ENCODE measurements around the gene PDLIM7. TPM values are rescaled to one million over a fixed set of nuclear protein-coding genes. Genes with fewer than 3 reads are reported as not detected.
"Not testable (repeated sequence)": the region's sequence is repeated elsewhere in the genome, so short reads cannot be mapped to it uniquely, and the experiment has no call there.

Gene PDLIM7, protein sequence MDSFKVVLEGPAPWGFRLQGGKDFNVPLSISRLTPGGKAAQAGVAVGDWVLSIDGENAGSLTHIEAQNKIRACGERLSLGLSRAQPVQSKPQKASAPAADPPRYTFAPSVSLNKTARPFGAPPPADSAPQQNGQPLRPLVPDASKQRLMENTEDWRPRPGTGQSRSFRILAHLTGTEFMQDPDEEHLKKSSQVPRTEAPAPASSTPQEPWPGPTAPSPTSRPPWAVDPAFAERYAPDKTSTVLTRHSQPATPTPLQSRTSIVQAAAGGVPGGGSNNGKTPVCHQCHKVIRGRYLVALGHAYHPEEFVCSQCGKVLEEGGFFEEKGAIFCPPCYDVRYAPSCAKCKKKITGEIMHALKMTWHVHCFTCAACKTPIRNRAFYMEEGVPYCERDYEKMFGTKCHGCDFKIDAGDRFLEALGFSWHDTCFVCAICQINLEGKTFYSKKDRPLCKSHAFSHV
- polyA plus RNA-seq (2012; ENCODE audit: insufficient read depth, insufficient read length): 43.2 TPM

DNA sequence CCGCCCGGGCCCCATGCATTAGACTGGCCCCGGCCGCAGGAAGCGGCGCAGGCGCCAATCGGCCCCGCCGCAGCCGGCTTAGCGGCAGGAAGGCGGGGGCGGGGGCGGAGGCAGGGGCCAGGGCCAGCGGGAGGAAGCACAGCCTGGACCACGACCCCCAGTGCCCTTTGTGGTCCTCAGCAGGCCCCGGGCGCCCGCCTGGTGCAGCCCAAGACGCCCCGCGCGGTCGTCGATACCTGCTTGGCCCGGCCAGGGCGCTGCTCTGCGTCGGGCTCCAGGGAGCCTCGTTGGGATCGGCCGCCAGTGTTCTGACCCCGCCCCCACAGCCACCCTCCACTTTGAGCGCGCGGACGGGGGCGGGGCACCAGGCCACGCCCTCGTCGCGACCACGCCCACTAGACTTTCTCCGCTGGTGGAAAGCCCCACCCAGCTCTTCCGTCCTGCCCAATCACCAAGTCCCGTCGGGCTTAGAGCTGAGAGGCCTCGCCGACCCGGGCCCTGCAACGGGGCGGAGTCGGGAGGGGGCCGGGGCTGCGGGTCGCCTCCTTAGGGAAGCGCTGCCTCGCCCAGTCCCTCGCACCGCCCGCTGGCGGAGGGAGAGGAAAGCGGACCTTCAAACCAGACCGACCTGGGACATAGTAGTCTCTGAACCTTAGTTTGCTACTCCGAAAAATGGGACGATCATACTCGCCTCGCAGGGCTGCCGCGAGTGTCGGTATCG, at the start of gene PDLIM7:
Gene PDLIM7, minus strand, starts transcription at position 313 of the 721 bp plus-strand sequence. CDS start 1,092 bp downstream, outside the sequence.
- peak within 1 kb of the TSS; percentile 60 for H3K4me3 ChIP-seq (ENCODE audit: low read length)
- peak; percentile 91 for DNase-seq (ENCODE audit: low read depth, low spot score)

DNA sequence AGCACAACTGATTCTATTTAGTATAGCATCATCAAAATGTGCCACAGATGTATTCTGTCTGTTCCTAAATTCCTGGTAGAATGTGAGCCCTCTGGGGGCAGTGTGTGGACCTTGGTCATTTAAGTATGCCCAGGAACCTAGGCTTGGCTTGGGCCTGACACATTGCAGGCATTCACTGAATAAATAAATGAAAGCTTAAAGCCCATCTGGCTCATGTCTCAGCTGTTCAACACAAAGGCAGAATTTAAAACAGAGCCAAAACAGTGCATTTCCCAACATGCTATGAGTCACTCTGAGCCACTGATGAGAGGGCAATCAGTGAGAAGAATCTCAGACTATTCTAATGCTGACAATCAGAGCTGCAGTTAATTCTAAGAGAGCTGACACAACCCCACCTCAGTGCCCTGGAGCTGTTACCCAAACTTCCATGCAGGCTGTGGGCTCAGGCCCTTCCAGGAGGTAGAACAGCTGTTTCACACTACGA, 48.9 kb upstream of the PDLIM7 start:
- no peak for DNase-seq (ENCODE audit: low read depth, low spot score)
- H3K4me3 ChIP-seq (ENCODE audit: low read length): no peak overlapping the region

DNA sequence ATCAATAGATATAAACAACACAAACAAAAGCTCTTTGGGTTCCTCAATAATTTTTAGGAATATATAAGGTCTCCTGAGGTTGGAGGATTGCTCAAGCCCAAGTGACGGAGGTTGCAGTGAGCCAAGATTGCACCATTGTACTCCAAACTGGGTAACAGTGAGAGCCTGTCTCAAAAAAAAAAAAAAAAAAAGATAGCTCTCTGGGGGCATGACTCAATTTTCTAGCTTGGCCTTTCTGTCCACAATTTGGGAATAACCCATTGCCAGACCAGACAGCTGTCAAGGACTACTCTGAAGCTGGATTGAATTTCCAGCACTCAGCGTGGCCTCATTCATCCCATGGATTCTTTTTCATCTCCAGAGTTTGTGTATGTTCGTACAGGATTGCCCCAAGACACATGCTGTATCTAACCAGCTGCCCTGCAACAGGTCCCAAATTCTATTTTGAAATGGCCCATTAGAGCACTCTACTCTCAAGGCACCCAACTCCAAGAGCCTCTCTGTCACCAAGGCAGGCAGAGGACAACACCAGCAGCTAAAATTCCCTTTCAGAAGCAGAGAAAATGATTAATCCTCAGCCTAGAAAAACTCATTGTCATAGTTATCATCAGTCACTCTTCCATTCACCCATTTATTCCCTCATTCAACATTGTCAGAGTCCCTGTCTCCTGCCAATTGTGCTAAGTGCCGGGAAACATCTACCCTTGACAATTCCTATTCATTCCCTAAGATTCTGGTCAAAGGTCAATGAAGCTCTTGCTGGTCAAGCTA, 48.3 kb upstream of the PDLIM7 start:
- no peak for DNase-seq (ENCODE audit: low read depth, low spot score)
- H3K4me3 ChIP-seq (ENCODE audit: low read length): no peak overlapping the region

DNA sequence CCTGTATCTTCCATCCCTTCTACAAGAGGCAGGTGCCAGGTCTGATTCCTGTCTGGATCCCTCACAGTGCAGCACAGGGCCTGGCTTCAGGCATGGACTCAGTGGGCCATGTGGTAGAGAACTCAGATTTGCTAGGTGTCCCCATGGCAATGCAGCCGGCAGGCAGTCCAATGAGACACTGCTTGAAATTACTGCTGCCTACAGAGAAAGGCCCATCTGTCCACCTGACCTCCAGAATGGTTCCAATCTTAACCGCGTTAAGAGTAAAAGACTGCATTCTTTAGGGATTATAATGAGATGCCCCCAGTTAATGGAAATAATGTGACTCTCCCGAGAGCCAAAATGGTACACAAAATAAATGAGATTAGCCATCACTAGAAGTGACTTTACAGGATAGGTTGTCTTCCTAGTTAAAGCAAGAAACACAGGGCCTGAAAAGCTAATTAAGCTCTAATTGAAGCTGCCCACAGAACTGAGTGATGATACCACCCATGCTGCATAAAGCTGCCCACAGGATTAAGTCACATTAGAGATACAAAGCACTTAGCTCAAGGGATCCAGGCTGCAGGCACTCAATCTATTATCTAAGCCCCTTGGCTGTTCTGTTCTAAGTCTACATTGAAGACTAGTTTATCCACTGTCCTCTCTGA, 45.5 kb upstream of the PDLIM7 start:
- H3K4me3 ChIP-seq (ENCODE audit: low read length): no peak overlapping the region
- DNase-seq (ENCODE audit: low read depth, low spot score): no peak

DNA sequence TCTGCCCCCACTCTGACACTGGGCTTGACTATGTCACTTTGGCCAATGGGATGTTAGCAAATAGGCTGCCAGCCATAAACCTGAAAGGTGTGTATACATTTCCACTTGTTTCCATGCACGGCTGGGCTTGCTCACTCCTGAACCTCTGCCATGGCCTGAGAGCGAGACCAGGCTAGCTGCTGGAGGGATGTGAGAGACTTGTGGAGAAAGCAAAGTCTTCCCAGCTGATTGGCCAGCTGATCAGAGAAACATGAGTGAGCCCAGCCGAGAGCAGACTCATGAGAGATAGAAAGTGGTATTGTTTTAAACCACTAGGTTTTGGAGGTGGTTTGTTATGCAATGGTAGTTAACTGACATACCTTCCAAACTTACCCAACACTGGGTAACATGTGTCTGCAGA, 43.0 kb upstream of the PDLIM7 start:
- no peak overlapping the region for H3K4me3 ChIP-seq (ENCODE audit: low read length)
- DNase-seq (ENCODE audit: low read depth, low spot score): no peak

- H3K4me3 ChIP-seq (ENCODE audit: low read length): no peak overlapping the region
- no peak for DNase-seq (ENCODE audit: low read depth, low spot score)
Measured at GRCh38 chr5:177539411-177539810, 42.0 kb upstream of the PDLIM7 start.

DNA sequence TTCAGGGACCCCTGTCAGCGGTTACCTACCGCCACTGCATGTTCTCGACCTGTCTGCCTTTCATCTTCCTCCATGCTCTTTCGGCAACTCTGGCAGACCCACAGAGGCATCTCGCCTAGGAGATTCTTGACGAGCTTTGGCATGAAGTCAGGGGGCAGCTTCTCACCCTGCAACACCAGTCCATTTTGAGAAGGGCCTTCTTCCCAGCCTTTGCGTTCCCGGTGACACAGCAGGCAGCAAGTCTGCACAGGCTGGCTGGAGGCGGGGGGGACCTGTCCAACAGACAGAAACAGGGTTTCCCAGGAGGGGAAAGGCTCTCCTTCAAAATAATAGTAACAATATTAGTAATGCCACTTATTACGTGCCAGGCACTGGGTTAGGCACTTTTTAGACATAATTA, 41.5 kb upstream of the PDLIM7 start:
- no peak overlapping the region for H3K4me3 ChIP-seq (ENCODE audit: low read length)

DNA sequence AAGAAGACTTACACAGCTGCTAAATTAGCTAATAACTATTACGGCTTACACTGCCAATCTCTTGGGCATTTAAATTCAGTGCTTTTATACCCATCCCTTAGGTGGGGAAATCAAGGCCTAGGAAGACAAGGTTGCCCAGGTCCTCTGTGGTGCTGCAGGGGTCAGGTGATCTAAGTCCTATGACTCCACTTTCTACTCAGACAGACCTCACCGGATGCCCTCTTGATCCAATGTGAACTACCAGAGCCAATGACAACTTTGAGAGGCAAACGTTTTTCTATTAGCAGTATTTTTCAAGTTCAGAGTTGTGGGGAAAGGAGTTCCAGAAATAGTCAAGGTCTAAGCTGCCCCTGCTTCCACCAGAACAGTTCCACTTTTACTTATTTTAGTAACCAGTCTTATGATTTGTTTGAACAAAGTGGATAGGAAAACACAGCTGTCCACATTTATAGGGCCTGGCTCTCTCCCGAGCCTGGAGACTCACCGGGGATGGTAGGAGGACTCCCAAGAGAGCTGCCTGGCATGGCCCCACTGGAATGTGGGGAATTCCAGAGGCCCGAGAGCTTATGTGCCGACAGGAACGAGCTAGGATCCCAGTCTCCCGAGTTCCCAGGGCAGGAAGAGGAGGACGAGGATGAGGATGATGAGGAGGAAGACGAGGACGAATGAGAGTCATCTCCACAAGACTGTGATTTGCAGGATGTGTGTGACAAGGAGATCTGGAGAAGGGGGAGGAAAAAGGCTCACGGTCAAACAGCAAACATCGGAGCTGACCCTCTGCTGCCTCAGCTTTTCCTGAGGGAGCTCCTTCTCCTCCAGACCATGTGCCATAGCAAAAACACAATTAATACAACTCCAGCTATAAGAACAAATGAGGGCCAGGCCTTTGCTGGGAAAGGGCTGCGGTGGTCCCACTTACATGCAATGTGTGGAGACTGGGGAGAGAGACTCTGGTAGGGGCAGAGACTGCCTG, 40.3 kb upstream of the PDLIM7 start:
- H3K4me3 ChIP-seq (ENCODE audit: low read length): no peak overlapping the region
- DNase-seq (ENCODE audit: low read depth, low spot score): no peak

More for the DNA sequence above, 41.5 kb upstream of the PDLIM7 start:
- no peak for DNase-seq (ENCODE audit: low read depth, low spot score)

- H3K4me3 ChIP-seq (ENCODE audit: low read length): no peak overlapping the region
- no peak for DNase-seq (ENCODE audit: low read depth, low spot score)
Measured at GRCh38 chr5:177536386-177536785, 39.0 kb upstream of the PDLIM7 start.

GRCh38 chr5:177535125-177535524, 37.7 kb upstream of the PDLIM7 start:
- no peak overlapping the region for H3K4me3 ChIP-seq (ENCODE audit: low read length)
- DNase-seq (ENCODE audit: low read depth, low spot score): no peak

GRCh38 chr5:177534433-177534832, 37.0 kb upstream of the PDLIM7 start:
- not testable (repeated sequence) for DNase-seq (ENCODE audit: low read depth, low spot score); H3K4me3 ChIP-seq (ENCODE audit: low read length)

- no peak for DNase-seq (ENCODE audit: low read depth, low spot score)
- no peak overlapping the region for H3K4me3 ChIP-seq (ENCODE audit: low read length)
Measured at GRCh38 chr5:177531209-177531940, 34.0 kb upstream of the PDLIM7 start.

DNA sequence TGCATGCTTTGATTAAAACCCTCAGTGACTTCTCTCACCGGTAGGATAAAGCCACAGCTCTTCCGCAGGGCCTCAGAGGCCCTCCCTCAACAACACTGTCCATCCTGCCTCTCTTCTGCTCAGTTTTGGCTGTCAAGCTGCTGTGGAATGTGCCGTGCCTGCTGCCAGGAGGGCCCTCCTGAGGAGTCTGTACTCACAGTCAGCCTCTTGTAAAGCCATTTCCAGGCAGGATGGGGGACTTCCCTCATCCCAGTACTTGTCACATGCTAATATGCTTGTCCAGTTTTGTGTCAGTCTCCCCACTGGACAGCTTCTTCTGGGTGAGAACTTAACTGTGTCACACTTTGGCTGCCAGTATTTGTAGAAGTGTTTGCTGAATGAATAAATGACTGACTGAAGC, 33.2 kb upstream of the PDLIM7 start:
- no peak for DNase-seq (ENCODE audit: low read depth, low spot score)
- H3K4me3 ChIP-seq (ENCODE audit: low read length): no peak overlapping the region

- no peak for DNase-seq (ENCODE audit: low read depth, low spot score)
- H3K4me3 ChIP-seq (ENCODE audit: low read length): no peak overlapping the region
Measured at GRCh38 chr5:177529247-177530203, 32.1 kb upstream of the PDLIM7 start.

DNA sequence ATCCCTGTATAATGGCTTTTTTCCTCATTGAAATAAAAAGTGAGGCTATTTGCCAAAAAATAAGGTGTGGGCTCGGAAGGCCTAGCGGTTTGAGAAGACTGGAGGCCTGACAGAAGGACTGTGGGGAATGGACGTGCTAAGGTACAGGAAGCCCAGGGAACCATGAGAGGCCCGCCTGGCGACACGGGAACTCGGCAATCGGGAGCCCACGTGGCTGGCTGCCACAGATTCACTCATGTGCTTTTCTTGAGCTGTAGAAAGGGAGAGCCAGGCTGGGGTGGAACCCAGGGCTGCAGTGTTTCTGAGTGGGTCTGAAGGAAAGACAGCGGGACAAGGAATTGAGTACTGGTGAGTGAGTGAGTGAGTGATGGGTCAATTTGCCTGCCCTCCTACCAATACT, 31.2 kb upstream of the PDLIM7 start:
- H3K4me3 ChIP-seq (ENCODE audit: low read length): no peak overlapping the region
- DNase-seq (ENCODE audit: low read depth, low spot score): no peak

GRCh38 chr5:177527595-177527994, 30.2 kb upstream of the PDLIM7 start:
- H3K4me3 ChIP-seq (ENCODE audit: low read length): no peak overlapping the region
- no peak for DNase-seq (ENCODE audit: low read depth, low spot score)
